ENCODE data around the gene UBE2L3.
A peak's percentile ranks its signal among the peaks of the same experiment; 100 is the strongest.
"Not testable (repeated sequence)": the region's sequence is repeated elsewhere in the genome, so short reads cannot be mapped to it uniquely, and the experiment has no call there.

Gene UBE2L3

GRCh38 chr22:21629255-21630149 is 62.0 kb downstream of the UBE2L3 start, which contains the start of gene YDJC:
YDJC (minus strand) TSS chr22:21630022; CDS start chr22:21630014, 8 bp downstream.
- peak; percentile 93 for DNase-seq

GRCh38 chr22:21631025-21631424 is 63.5 kb downstream of the UBE2L3 start:
- no peak for DNase-seq

GRCh38 chr22:21632237-21632895 is 64.9 kb downstream of the UBE2L3 start, which contains the start of gene CCDC116:
CCDC116 (plus strand) TSS chr22:21632760; CDS start chr22:21633182, 422 bp downstream.
- DNase-seq, result peak; percentile 43

GRCh38 chr22:21632931-21633330 is 65.4 kb downstream of the UBE2L3 start:
- DNase-seq, result no peak

GRCh38 chr22:21633481-21633880 is 66.0 kb downstream of the UBE2L3 start:
- no peak for DNase-seq

- DNase-seq, result no peak
These were observed 66.6 kb downstream of the UBE2L3 start for GRCh38 chr22:21634081-21634480.

- no peak for DNase-seq
These were observed 67.3 kb downstream of the UBE2L3 start for GRCh38 chr22:21634844-21635243.

- no peak for DNase-seq
These were observed 68.4 kb downstream of the UBE2L3 start for GRCh38 chr22:21635771-21636510.

- DNase-seq, result no peak
These were observed 69.2 kb downstream of the UBE2L3 start for GRCh38 chr22:21636629-21637218.

- DNase-seq, result not testable (repeated sequence)
These were observed 69.9 kb downstream of the UBE2L3 start for GRCh38 chr22:21637450-21637849.

GRCh38 chr22:21639359-21639758 is 71.8 kb downstream of the UBE2L3 start:
- DNase-seq, result no peak

- no peak for DNase-seq
These were observed 73.3 kb downstream of the UBE2L3 start for GRCh38 chr22:21640810-21641209.

GRCh38 chr22:21641417-21641788 is 73.9 kb downstream of the UBE2L3 start:
- no peak for DNase-seq

GRCh38 chr22:21641789-21642583 is 74.5 kb downstream of the UBE2L3 start, which contains the start of gene SDF2L1:
SDF2L1 (plus strand) TSS chr22:21642302; CDS start chr22:21642337, 35 bp downstream.
- DNase-seq, result peak; percentile 99

- peak; percentile 57 for DNase-seq
These were observed 75.3 kb downstream of the UBE2L3 start for GRCh38 chr22:21642584-21643448.

GRCh38 chr22:21643533-21644357 is 76.2 kb downstream of the UBE2L3 start:
- DNase-seq, result peak; percentile 18

- not testable (repeated sequence) for DNase-seq
These were observed 78.0 kb downstream of the UBE2L3 start for GRCh38 chr22:21645513-21645912.

GRCh38 chr22:21646608-21647590 is 79.4 kb downstream of the UBE2L3 start:
- peak; percentile 89 for DNase-seq
